ENCODE measurements around the gene XPO6.

DNA sequence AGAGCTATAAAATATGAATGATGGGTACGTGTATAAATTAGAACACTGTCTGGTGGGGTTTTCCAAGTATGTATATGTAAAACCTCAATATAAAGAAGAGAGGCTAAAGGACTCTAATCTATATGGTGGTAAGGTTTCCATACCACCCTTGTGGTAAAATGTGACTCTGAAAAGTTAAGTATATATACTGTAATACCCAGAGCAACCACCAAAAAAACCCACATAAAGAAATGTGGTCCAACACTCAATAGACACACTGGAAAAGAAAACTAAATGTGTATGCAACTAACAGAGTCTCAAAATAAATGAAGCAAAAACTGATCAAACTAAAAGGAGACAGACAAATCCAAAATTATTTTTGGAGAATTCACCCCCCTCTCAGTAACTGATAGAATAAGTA is 72.2 kb downstream of the XPO6 start:
- no peak for TF ChIP-seq EZH2 (IDR thresholded peaks at IDR 0.05; ENCODE audit: low read length)
- no peak for TF ChIP-seq CTCF (optimal IDR thresholded peaks at IDR 0.05 in 1 of 3, IDR thresholded peaks at IDR 0.05 in 1 of 3, conservative IDR thresholded peaks at IDR 0.05 in 1 of 3; ENCODE audit: extremely low read depth in 1 of 3, insufficient read depth in 2 of 3, low read length in 3 of 3)
